ENCODE measurements around the gene PER1. TPM values are rescaled to one million over a fixed set of nuclear protein-coding genes. Genes with fewer than 3 reads are reported as not detected.

PER1 gene
- total and polyA plus RNA-seq, 2 of the 13 experiments (the other 11 are each of a cell fraction or from before 2014, with no cell fraction given) = 2.6 to 3.6 TPM

DNA sequence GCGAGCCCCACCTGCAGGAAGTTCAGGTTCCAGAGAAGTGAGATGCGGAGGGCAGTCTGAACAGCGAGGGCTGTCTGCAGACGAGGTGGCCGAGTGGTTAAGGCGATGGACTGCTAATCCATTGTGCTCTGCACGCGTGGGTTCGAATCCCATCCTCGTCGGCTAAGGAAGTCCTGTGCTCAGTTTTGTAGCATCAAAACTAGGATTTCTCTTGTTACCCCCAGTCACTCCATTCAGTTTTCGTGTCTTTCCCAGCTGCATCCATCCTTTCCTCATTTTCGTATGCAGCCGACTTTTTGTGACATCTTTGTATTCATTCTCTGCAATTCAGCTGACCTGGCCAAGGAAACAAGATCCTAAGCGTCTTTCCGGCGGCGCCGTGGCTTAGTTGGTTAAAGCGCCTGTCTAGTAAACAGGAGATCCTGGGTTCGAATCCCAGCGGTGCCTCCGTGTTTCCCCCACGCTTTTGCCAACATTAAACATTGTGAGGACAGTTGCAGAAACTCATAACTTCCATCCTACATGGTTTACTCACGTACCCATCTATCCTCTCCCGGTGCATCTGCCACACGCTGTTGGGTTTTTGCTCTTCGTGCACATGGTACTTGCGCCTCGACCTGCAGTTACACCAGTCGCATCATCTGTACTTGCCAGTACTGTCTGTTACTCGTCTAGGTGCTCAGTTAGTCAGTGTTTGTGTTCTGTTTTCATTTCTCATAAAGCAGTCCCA lies 34.7 kb upstream of the PER1 start (continued):
- no peak for TF ChIP-seq ZFYVE20 (CRISPR knock-in tag; IDR thresholded peaks at IDR 0.05; ENCODE audit: borderline replicate concordance, low read depth)
- TF ChIP-seq FOSL2 (CRISPR knock-in tag; IDR thresholded peaks at IDR 0.05) = peak; percentile 46; the same call in 1 of the 2 replicates
- TF ChIP-seq RBM39 (IDR thresholded peaks at IDR 0.05; ENCODE audit: low read depth, low read length, poor library complexity, severe bottlenecking) = no peak
- TF ChIP-seq ZNF10 (CRISPR knock-in tag; IDR thresholded peaks at IDR 0.05; ENCODE audit: borderline replicate concordance, low read depth) = no peak
- no peak for TF ChIP-seq CREM (IDR thresholded peaks at IDR 0.05)
- TF ChIP-seq CREM (CRISPR knock-in tag; IDR thresholded peaks at IDR 0.05) = no peak
- TF ChIP-seq TSC22D2 (CRISPR knock-in tag; IDR thresholded peaks at IDR 0.05; ENCODE audit: borderline replicate concordance) = no peak; the same call in 1 of the 2 replicates
- no peak; the same call in 1 of the 2 replicates for TF ChIP-seq ZBTB7B (CRISPR knock-in tag; IDR thresholded peaks at IDR 0.05)
- TF ChIP-seq NR2F6 (IDR thresholded peaks at IDR 0.05) = no peak; the same call in 1 of the 2 replicates
- TF ChIP-seq NR2F6 (CRISPR knock-in tag; IDR thresholded peaks at IDR 0.05) = 0 out of 2 replicates have a peak, but pooled peaks have one; percentile 8
- TF ChIP-seq MBNL3 (CRISPR knock-in tag; conservative IDR thresholded peaks at IDR 0.05) = no peak
- no peak; the same call in 1 of the 2 replicates for TF ChIP-seq KLF11 (CRISPR knock-in tag; IDR thresholded peaks at IDR 0.05)
- TF ChIP-seq, protein P1, sequence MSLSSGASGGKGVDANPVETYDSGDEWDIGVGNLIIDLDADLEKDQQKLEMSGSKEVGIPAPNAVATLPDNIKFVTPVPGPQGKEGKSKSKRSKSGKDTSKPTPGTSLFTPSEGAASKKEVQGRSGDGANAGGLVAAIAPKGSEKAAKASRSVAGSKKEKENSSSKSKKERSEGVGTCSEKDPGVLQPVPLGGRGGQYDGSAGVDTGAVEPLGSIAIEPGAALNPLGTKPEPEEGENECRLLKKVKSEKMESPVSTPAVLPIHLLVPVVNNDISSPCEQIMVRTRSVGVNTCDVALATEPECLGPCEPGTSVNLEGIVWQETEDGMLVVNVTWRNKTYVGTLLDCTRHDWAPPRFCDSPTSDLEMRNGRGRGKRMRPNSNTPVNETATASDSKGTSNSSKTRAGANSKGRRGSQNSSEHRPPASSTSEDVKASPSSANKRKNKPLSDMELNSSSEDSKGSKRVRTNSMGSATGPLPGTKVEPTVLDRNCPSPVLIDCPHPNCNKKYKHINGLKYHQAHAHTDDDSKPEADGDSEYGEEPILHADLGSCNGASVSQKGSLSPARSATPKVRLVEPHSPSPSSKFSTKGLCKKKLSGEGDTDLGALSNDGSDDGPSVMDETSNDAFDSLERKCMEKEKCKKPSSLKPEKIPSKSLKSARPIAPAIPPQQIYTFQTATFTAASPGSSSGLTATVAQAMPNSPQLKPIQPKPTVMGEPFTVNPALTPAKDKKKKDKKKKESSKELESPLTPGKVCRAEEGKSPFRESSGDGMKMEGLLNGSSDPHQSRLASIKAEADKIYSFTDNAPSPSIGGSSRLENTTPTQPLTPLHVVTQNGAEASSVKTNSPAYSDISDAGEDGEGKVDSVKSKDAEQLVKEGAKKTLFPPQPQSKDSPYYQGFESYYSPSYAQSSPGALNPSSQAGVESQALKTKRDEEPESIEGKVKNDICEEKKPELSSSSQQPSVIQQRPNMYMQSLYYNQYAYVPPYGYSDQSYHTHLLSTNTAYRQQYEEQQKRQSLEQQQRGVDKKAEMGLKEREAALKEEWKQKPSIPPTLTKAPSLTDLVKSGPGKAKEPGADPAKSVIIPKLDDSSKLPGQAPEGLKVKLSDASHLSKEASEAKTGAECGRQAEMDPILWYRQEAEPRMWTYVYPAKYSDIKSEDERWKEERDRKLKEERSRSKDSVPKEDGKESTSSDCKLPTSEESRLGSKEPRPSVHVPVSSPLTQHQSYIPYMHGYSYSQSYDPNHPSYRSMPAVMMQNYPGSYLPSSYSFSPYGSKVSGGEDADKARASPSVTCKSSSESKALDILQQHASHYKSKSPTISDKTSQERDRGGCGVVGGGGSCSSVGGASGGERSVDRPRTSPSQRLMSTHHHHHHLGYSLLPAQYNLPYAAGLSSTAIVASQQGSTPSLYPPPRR (CRISPR knock-in tag; IDR thresholded peaks at IDR 0.05; ENCODE audit: borderline replicate concordance) = no peak
- no peak for TF ChIP-seq HNRNPL (IDR thresholded peaks at IDR 0.05; ENCODE audit: low read depth, low read length)
- no peak for TF ChIP-seq SRY (CRISPR knock-in tag; IDR thresholded peaks at IDR 0.05)
- TF ChIP-seq, protein P2, sequence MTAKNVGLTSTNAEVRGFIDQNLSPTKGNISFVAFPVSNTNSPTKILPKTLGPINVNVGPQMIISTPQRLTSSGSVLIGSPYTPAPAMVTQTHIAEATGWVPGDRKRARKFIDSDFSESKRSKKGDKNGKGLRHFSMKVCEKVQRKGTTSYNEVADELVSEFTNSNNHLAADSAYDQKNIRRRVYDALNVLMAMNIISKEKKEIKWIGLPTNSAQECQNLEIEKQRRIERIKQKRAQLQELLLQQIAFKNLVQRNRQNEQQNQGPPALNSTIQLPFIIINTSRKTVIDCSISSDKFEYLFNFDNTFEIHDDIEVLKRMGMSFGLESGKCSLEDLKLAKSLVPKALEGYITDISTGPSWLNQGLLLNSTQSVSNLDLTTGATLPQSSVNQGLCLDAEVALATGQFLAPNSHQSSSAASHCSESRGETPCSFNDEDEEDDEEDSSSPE (CRISPR knock-in tag; IDR thresholded peaks at IDR 0.05) = 0 out of 2 replicates have a peak, but pooled peaks have one; percentile 15
- TF ChIP-seq ARNTL (CRISPR knock-in tag; IDR thresholded peaks at IDR 0.05) = no peak; the same call in 1 of the 2 replicates
- TF ChIP-seq NCOA1 (CRISPR knock-in tag; IDR thresholded peaks at IDR 0.05) = no peak; the same call in 1 of the 2 replicates
- TF ChIP-seq ZNF431 (CRISPR knock-in tag; IDR thresholded peaks at IDR 0.05; ENCODE audit: borderline replicate concordance, low read depth) = no peak
- no peak for TF ChIP-seq MAFK (conservative IDR thresholded peaks at IDR 0.05 in 1 of 2, IDR thresholded peaks at IDR 0.05 in 1 of 2; ENCODE audit: low read length in 2 of 2)
- TF ChIP-seq, protein P3, sequence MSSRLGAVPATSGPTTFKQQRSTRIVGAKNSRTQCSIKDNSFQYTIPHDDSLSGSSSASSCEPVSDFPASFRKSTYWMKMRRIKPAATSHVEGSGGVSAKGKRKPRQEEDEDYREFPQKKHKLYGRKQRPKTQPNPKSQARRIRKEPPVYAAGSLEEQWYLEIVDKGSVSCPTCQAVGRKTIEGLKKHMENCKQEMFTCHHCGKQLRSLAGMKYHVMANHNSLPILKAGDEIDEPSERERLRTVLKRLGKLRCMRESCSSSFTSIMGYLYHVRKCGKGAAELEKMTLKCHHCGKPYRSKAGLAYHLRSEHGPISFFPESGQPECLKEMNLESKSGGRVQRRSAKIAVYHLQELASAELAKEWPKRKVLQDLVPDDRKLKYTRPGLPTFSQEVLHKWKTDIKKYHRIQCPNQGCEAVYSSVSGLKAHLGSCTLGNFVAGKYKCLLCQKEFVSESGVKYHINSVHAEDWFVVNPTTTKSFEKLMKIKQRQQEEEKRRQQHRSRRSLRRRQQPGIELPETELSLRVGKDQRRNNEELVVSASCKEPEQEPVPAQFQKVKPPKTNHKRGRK (CRISPR knock-in tag; IDR thresholded peaks at IDR 0.05) = no peak
- no peak for TF ChIP-seq ZNF563 (CRISPR knock-in tag; IDR thresholded peaks at IDR 0.05)
- TF ChIP-seq KLF15 (CRISPR knock-in tag; IDR thresholded peaks at IDR 0.05; ENCODE audit: borderline replicate concordance) = peak; percentile 54; the same call in 1 of the 2 replicates
- TF ChIP-seq HHEX (CRISPR knock-in tag; IDR thresholded peaks at IDR 0.05) = no peak

All from HepG2 (cell line).